Activated naive CD8-positive, alpha-beta T cell treated with anti-CD3 and anti-CD28 coated beads for 36 hours (primary cell): ENCODE data around the gene SZT2. TPM values are rescaled to one million over a fixed set of nuclear protein-coding genes. Genes with fewer than 3 reads are reported as not detected.
"Not testable (repeated sequence)": the region's sequence is repeated elsewhere in the genome, so short reads cannot be mapped to it uniquely, and the experiment has no call there.

Source experiments
- DNase-seq: peaks from one replicate; pipeline ENCODE4 v3.0.0; 2021
- H3K27ac Mint-ChIP-seq: one replicate; pipeline ENCODE4 v1.8.0; 2022; ENCODE audit warnings: mild to moderate bottlenecking, moderate library complexity, mixed read lengths
- H3K27me3 Mint-ChIP-seq: one replicate; pipeline ENCODE4 v1.8.0; 2022; ENCODE audit warnings: mild to moderate bottlenecking, mixed read lengths
- H3K36me3 Mint-ChIP-seq: one replicate; pipeline ENCODE4 v1.8.0; 2021; ENCODE audit warnings: mild to moderate bottlenecking, mixed read lengths
- H3K4me1 Mint-ChIP-seq: one replicate; pipeline ENCODE4 v1.8.0; 2021; ENCODE audit warnings: mixed read lengths
- H3K4me3 Mint-ChIP-seq: one replicate; pipeline ENCODE4 v1.8.0; 2022; ENCODE audit warnings: mild to moderate bottlenecking, moderate library complexity, mixed read lengths
- H3K9me3 Mint-ChIP-seq: one replicate; pipeline ENCODE4 v1.8.0; 2022; ENCODE audit warnings: mixed read lengths
- total RNA-seq, 2 experiments: library from RNA; stranded (reverse); gene quantifications; one replicate each; pipeline ENCODE4 v1.2.3, GENCODE V29; 2021

The SZT2 gene
- total RNA-seq, 2 experiments from 2014 or later, result 22.4 to 27.6 TPM

- Mint-ChIP-seq H3K4me1 (no peaks in the 10 kb centered on the region), H3K9me3 (no peaks in the 10 kb centered on the region), H3K4me3 (no peak overlapping the region), H3K36me3 (no peaks in the 10 kb centered on the region), H3K27ac (no peak overlapping the region), H3K27me3 (peaks cover 19% of the 10 kb centered on the region)
- DNase-seq, result no peak
These were observed 88.0 kb downstream of the SZT2 start for GRCh38 chr1:43477716-43478115.

- no peaks in the 10 kb centered on the region for H3K9me3 Mint-ChIP-seq
- H3K4me3 Mint-ChIP-seq, result no peak overlapping the region
- H3K36me3 Mint-ChIP-seq, result peaks cover 2% of the 10 kb centered on the region
- no peaks in the 10 kb centered on the region for H3K4me1 Mint-ChIP-seq
- peaks cover 19% of the 10 kb centered on the region for H3K27me3 Mint-ChIP-seq
- DNase-seq, result no peak
- H3K27ac Mint-ChIP-seq, result no peak overlapping the region
These were observed 89.7 kb downstream of the SZT2 start for GRCh38 chr1:43479414-43479813.

GRCh38 chr1:43481491-43481890 lies 91.8 kb downstream of the SZT2 start:
- H3K27me3 Mint-ChIP-seq, result peaks cover 11% of the 10 kb centered on the region
- H3K27ac Mint-ChIP-seq, result no peak overlapping the region
- no peak for DNase-seq
- no peaks in the 10 kb centered on the region for H3K4me1 Mint-ChIP-seq
- H3K4me3 Mint-ChIP-seq, result no peak overlapping the region
- H3K9me3 Mint-ChIP-seq, result no peaks in the 10 kb centered on the region
- peaks cover 2% of the 10 kb centered on the region for H3K36me3 Mint-ChIP-seq

- H3K36me3 Mint-ChIP-seq, result peaks cover 4% of the 10 kb centered on the region
- H3K27ac Mint-ChIP-seq, result no peak overlapping the region
- H3K9me3 Mint-ChIP-seq, result peaks cover 2% of the 10 kb centered on the region
- no peaks in the 10 kb centered on the region for H3K4me1 Mint-ChIP-seq
- H3K4me3 Mint-ChIP-seq, result no peak overlapping the region
- peaks cover 11% of the 10 kb centered on the region for H3K27me3 Mint-ChIP-seq
- no peak for DNase-seq
These were observed 92.5 kb downstream of the SZT2 start for GRCh38 chr1:43482215-43482614.

- Mint-ChIP-seq H3K4me3 (no peak overlapping the region), H3K9me3 (peaks cover 16% of the 10 kb centered on the region), H3K27me3 (peaks cover 7% of the 10 kb centered on the region), H3K27ac (no peak overlapping the region), H3K36me3 (peaks cover 4% of the 10 kb centered on the region), H3K4me1 (no peaks in the 10 kb centered on the region)
- no peak for DNase-seq
These were observed 94.7 kb downstream of the SZT2 start for GRCh38 chr1:43484367-43484766.

- Mint-ChIP-seq H3K4me1 (no peaks in the 10 kb centered on the region), H3K27ac (no peak overlapping the region), H3K9me3 (peaks cover 34% of the 10 kb centered on the region), H3K27me3 (no peaks in the 10 kb centered on the region), H3K4me3 (no peak overlapping the region), H3K36me3 (peaks cover 12% of the 10 kb centered on the region)
- no peak for DNase-seq
These were observed 98.5 kb downstream of the SZT2 start for GRCh38 chr1:43488165-43488564.

- Mint-ChIP-seq H3K9me3 (peaks cover 34% of the 10 kb centered on the region), H3K4me3 (no peak overlapping the region), H3K27me3 (no peaks in the 10 kb centered on the region), H3K36me3 (peaks cover 10% of the 10 kb centered on the region), H3K27ac (no peak overlapping the region), H3K4me1 (no peaks in the 10 kb centered on the region)
- DNase-seq, result no peak
These were observed 101.4 kb downstream of the SZT2 start for GRCh38 chr1:43491061-43491460.

- Mint-ChIP-seq H3K27ac (no peak overlapping the region), H3K9me3 (peaks cover 29% of the 10 kb centered on the region), H3K36me3 (peaks cover 8% of the 10 kb centered on the region), H3K4me3 (no peak overlapping the region), H3K27me3 (no peaks in the 10 kb centered on the region), H3K4me1 (no peaks in the 10 kb centered on the region)
- DNase-seq, result no peak
These were observed 103.1 kb downstream of the SZT2 start for GRCh38 chr1:43492826-43493225.

GRCh38 chr1:43493661-43494450 lies 104.2 kb downstream of the SZT2 start:
- Mint-ChIP-seq H3K4me3 (no peak overlapping the region), H3K27ac (no peak overlapping the region), H3K4me1 (no peaks in the 10 kb centered on the region), H3K27me3 (no peaks in the 10 kb centered on the region), H3K36me3 (peaks cover 8% of the 10 kb centered on the region), H3K9me3 (peaks cover 22% of the 10 kb centered on the region)
- no peak for DNase-seq

- Mint-ChIP-seq H3K4me1 (no peaks in the 10 kb centered on the region), H3K27ac (no peak overlapping the region), H3K36me3 (peaks cover 2% of the 10 kb centered on the region), H3K27me3 (peaks cover 4% of the 10 kb centered on the region), H3K9me3 (peaks cover 11% of the 10 kb centered on the region), H3K4me3 (no peak overlapping the region)
- no peak for DNase-seq
These were observed 105.5 kb downstream of the SZT2 start for GRCh38 chr1:43495204-43495603.

- H3K36me3 Mint-ChIP-seq, result no peaks in the 10 kb centered on the region
- no peak for DNase-seq
- H3K9me3 Mint-ChIP-seq, result no peaks in the 10 kb centered on the region
- no peaks in the 10 kb centered on the region for H3K4me1 Mint-ChIP-seq
- H3K4me3 Mint-ChIP-seq, result no peak overlapping the region
- peaks cover 4% of the 10 kb centered on the region for H3K27me3 Mint-ChIP-seq
- H3K27ac Mint-ChIP-seq, result no peak overlapping the region
These were observed 110.2 kb downstream of the SZT2 start for GRCh38 chr1:43499898-43500297.

GRCh38 chr1:43501806-43502205 lies 112.1 kb downstream of the SZT2 start:
- H3K4me1 Mint-ChIP-seq, H3K36me3 Mint-ChIP-seq, H3K9me3 Mint-ChIP-seq, H3K4me3 Mint-ChIP-seq, H3K27me3 Mint-ChIP-seq, H3K27ac Mint-ChIP-seq, DNase-seq: not testable (repeated sequence)

GRCh38 chr1:43503534-43503933 lies 113.8 kb downstream of the SZT2 start:
- peaks cover 4% of the 10 kb centered on the region for H3K27me3 Mint-ChIP-seq
- H3K27ac Mint-ChIP-seq, result no peak overlapping the region
- no peak overlapping the region for H3K4me3 Mint-ChIP-seq

More at GRCh38 chr1:43503534-43503933, 113.8 kb downstream of the SZT2 start:
- no peaks in the 10 kb centered on the region for H3K9me3 Mint-ChIP-seq
- H3K36me3 Mint-ChIP-seq, result no peaks in the 10 kb centered on the region
- no peak for DNase-seq
- no peaks in the 10 kb centered on the region for H3K4me1 Mint-ChIP-seq
